Dedifferentiated amniotic fluid mesenchymal stem cell (primary cell): ENCODE data around the gene RFX8.
"Not testable (repeated sequence)": the region's sequence is repeated elsewhere in the genome, so short reads cannot be mapped to it uniquely, and the experiment has no call there.

Experiments used
- DNase-seq: peaks from one replicate; pipeline ENCODE4 v3.0.0-alpha.2; 2016; ENCODE audit errors: extremely low spot score

RFX8 gene

DNA sequence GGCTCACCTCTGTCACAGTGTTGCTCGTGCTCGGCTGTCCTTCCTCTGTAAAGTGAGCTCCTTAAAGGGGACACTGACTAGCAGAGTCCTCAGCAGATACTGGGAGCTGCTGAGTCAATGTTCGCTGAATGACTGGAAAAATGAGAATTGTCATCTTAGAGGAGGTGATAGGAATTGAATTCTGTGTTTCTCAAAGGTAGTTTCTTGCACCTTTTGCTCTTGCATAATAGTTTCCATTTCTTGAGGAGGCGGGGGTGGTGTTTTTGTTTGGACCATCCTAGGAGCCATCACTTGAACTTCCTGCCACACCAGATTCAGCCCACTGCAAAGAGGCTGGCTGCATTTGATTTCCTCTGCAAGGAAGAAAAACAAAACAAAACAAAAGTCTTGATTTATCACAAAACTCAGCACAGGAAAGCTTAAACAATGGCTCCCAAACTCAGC lies 11.4 kb upstream of the RFX8 start:
- no peak for DNase-seq

DNA sequence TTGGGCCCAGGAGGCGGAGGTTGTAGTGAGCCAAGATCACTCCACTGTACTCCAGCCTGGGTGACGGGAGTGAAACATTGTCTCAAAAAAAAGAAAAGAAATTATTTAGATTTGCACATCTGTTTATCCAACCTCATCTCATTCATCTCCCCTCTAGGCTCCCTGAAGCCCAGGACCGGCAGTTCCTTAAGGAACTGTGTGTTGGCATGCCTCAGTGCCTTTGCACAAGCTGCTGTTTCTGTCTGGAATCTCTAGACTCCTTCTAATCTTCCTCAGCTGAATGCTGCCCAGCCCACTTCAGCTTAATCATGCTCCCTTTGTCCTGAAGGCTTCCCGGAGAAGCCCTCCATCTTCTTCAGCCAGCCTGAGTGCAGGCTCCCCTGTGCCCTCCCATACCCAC lies 10.9 kb upstream of the RFX8 start:
- no peak for DNase-seq

DNA sequence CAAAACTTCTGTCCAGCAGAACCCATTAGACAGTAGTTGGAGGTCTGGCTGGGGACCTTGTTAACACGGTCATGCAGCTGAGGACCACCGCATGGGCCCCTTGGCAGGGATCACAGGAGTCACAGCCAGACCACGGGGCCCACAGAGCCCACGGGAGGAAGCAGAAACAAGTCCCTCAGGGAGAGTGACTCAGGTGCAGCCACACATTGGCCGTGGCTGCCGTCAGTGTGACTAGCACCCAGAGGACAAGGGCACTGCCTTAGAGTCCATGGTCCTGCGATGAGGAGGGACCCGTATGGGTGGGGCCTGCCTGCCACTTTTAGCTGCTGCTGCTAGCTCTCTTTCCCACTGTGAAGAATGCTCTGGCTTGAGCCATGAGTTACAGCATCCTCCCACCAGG lies 5.9 kb upstream of the RFX8 start:
- no peak for DNase-seq

DNA sequence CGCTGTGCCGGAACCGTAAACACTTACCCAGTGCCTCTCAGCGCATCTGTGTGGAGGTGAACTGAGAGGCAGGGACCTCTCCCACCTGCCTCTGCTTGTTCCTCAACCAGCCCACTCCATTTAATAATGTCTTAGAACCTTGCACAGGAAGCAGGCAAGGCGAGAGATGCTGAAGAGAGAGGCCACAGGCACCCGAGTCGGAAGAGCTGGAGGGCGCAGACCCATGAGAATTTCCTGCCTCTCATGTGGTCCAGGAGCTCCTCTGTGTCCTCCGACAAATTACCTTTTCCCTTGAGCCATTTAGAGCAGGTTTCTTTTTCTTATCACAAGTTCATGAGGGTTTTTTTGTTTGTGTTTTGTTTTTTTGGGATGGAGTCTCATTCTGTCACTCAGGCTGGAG lies 4.9 kb upstream of the RFX8 start:
- DNase-seq = no peak

DNA sequence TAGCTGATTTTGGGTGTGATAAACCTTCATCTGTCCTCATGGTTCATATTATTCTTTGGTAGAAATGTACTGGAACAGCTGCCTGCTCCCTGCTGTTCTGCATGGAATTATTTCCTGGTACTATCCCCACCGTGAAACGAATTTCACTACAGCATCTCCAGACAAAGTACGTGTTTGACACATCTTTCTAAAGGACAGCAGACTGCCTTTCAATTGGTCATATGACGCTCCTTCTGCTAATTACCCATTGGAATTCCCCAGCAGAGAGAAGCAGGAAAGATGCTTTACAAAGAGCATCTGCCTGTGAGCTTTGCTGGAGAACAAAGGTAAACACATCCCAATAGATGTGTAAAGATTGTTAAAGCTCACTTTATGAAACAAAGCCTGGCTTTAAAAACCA lies 4.4 kb upstream of the RFX8 start:
- DNase-seq = no peak

DNA sequence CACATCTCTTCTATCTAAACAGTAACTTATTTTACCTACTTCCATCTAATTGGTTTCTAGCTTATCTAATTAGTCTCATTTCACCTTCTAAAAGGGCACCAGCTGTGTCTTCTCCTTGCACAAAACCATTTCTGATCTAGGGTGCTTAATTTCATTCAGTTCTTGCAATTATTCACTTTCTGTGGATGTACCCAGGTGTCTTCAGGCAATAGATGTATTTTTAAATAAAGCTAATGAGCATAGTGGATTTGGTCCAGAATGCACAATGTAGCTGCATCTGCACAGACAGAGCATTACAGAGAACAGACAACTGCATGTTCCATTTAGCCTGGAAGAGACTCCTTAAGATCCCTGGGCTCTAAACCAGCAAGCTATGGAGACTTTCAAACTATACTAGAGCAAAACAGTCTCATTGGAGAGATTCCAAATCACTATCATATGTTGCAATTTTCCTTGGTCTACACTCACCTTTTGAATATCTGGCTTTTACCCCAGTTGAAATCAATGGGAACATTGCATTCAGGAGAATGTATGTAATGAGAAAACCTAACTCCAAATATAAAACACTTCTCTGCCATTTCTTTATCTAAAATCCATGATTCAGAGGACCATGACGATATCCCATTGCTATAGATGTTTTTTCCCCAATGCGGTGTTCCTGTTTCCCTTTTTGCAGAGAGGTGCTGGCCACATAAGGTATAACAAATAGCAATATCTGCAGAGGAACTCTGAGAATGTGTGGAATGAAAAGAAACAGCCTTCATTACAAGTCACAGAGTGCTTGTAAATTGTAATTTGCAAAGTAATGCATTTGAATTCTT lies 3.5 kb upstream of the RFX8 start:
- DNase-seq = no peak

DNA sequence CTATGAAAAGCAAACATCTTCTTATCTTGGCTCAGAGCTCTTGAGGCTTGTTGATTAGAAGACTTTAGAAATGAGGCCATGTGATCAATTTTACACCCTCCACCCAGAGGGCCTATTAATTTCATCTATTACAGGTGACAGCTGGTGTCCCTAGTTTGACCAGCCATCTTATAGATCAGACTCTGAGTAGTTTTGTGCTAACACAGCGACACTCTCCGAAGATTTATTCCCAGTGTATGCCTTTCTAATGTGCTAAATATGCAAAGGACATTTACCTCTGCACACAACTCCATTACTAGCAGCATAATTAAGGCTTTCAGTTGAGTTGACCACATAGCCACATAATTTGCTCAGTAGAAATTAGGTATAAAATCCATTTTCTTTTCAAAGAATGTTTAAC lies 2.6 kb upstream of the RFX8 start:
- no peak for DNase-seq

DNA sequence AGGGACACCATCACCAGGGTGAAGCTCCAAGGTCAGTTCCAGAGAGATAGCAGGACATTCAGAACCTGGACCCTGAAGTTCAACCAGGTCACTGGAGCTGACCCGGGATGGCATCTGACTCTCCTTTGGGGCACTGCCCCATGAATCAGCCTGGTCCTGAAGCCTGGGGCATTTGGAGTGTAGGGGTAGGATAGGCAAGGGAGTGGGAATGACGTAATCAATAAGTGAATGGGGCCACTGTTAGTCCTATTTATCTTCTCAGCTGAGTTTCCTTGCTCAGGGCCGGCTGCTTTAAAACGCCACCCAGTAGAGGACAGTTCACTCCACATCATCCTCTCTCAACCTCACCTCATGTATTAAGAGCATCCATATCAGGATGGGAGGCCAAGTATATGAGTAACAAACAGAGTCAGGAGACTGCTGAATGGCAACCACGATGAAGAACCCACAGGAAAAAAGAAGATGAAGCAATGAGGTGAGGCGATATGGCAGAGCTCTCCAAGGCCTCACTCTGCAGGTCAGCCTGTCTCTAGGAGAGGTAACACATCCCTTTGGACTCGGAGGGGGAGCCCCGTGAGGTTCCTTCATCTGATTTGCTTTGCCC lies 1.8 kb upstream of the RFX8 start:
- DNase-seq = no peak

DNA sequence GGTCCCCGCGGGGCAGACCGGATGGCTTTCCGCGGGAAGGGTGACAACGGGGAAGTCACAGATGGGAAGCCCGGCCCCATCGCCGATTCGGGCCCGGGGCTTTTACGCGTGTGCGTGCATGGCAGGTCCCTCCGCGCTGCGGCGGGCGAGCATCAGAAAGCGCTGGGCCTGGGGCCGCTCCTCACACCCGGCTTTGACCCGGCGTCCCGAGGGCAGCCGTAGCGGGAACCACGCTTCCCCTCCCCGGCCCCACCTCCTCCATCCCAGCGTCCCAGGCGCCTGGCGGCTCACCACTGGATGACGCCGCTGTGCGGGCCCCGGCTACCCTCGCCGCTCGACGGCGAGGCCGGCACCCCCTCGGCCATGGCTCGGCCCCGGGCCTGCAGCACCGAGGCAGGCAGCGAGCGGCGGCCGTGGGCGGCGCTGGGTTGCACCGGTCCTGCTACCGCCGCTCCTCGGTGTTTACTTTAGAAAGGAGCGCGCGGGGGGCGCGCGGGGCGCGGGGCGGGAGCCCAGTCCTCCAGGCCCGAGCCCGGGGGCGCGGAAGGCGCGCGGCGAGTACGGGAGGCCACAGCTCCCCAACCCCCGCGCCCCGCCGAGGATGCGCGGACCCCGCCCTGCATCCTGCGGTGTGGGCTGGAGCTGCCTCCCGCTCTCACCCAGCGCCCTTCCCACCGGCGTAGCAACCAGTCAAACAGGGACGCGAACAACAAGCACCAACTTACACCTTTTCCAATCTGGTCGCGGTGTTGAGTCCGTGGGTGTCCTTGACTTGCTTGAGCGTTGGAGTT lies 806 bp downstream of the RFX8 start:
- no peak for DNase-seq

DNA sequence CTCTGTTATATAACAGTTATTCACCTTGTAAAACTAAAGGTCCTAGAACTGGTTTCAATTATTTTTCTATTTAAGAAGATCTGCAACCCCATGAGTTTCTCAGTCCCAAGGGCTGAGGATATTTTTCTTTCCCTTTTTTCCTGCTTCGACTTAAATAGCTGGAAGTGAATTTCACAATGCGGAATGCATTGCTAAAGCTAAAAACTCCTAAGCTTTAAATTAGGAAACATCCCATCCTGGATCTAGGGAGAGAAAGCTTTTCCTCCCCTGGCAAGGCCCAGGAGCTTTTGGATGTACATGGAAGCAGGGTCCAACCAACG lies 1.4 kb downstream of the RFX8 start:
- no peak for DNase-seq

DNA sequence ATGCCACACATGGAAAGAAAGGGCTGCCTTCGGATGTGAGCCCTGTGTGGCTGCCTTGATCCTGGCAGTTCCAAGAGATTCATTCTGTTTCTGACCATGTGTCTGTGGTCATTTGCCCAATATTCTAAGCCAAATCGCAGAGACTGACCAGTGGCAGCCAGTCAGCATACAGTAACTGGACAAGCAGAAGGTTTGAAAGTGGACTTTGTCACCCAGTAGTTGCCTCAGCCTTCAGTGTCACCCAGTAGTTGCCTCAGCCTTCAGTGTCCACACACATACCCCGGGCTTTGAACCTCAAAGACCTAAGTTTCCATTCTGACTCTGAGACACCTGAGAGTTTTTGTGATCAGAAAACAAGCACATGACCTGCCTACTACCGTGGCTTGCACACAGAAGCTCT lies 5.0 kb downstream of the RFX8 start:
- DNase-seq = no peak

DNA sequence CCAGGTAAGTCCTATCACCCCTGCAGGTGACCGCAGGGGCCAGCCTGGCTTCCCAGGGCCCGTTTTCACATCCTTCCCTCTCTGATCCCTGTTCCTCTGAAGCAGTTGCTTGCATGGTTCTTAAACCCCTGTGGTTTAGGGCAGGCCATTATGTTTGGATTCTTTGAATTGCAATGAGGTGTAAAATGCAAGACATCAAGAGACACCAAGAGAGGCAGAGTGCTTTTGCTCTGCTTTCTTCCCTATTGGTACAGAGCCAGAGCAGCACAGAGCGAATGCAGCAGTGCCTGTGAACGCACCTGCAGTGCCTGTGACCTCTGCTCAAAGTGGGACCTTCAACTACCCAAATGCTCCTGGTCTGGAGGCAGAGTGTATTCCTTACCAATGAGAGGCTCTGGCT lies 7.6 kb downstream of the RFX8 start:
- DNase-seq = no peak

DNA sequence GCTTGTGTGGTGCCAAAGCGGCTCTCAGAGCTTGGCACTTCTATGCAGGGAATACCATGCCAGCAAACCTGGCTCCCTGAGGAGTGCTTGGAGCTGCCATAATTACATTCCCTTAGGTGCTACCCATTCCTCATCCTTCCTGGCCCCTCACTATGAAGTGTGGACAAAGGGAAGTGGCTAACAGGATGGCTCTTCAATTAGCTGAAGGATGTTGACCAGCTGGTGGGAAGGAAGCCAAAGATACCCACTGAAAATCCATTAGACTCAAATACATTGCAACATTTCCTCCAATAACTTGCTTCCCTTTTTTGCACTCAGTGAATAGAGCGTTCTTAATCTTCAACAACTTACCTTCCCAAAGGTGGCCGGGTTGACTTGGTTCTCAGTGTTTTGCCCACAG lies 8.5 kb downstream of the RFX8 start:
- no peak for DNase-seq

DNA sequence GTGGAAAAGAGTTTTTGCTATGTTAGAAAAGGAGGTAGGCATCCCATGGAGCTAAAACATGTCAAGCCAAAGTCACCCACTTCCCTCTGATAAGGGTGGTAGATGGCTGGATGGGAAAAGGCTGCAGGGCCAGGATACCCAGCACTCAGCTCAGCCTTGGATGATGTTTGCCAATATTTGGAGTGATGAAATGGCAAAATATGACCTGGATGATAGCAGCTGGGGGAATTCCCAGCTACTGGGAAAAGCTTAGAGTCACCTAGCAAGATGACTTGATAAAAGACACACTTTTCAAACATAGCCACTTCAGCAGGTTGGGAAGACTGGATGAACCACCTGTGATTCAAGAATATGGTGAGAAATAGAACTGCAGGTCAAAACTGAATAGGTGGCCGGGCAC lies 10.1 kb downstream of the RFX8 start:
- no peak for DNase-seq

DNA sequence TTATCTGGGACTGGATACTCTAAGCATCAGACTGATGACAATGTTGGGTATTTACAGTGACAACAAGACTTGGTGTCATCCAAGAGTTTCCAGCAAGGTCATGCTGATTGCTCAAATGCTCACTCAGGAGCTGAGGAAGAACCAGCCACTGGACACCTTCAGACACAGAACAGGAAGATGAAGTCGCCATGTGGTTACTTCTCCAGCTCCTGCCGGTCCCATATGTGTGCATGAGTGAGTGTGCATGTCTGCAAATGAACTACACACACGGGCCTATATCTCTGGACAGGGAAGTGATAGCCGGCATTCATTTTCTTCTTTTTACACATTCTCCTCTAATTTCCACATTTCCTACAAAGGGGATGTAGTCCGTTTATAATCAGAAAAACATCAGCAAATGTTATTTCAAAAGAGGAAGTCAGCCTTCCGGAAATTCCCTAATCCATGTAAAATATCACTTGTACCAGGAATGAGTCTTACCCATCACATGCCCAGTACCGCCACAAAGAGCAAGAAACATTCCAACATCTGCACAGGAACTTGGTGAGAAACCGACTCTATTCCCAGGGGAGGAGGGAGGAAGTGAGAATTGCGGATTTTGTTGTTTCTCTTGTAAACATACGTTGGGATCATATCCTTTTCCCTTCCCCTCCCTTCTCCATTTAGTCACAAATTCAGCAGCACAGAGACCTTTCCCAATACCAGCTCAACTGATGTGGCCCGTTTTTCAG lies 10.8 kb downstream of the RFX8 start:
- DNase-seq = peak; percentile 82

DNA sequence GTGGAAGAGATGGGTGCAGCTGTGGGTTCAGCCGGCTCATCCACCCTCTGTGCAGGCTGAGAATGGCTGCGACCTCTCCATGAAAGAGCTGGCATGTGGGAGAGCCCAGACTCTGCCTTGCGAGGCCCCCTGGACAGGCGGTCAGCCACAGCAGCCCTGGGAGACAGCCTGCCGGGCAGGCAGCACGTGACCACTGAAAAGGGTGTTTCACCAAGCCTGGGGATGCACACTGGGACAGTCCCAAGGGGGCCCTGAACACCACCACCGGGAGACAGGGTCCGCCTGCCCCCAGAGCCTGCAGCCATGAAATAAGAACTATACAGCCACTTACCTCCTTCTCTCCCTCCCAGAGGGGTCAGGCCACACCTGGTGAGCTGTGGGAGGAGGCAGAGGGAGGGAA lies 11.5 kb downstream of the RFX8 start:
- DNase-seq = no peak

DNA sequence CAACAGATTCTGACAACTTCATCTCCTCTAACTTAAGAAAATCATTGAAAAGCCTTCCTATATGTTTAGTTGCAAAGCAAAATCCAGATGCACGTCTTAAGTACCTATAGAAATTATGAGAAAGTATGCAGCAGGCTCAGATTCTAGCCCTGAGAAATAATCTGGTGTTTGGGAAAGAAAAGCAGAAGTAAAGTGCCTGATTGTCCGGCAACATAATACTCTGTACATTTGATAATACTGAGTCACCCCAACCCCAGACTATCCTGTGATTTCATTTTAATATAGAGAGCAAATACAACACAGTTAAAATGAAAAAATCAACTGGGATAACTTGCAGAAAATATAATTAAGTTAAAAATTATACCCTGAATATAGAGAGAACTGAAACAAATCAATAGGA lies 13.5 kb downstream of the RFX8 start:
- no peak for DNase-seq

DNA sequence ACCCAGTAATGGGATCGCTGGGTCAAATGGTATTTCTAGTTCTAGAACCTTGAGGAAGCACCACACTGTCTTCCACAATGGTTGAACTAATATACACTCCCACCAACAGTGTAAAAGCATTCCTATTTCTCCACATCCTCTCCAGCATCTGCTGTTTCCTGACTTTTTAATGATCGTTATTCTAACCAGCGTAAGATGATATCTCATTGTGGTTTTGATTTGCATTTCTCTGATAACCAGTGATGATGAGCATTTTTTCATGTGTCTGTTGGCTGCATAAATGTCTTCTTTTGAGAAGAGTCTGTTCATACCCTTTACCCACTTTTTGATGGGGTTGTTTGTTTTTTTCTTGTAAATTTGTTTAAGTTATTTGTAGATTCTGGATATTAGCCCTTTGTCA lies 20.5 kb downstream of the RFX8 start:
- DNase-seq = not testable (repeated sequence)

DNA sequence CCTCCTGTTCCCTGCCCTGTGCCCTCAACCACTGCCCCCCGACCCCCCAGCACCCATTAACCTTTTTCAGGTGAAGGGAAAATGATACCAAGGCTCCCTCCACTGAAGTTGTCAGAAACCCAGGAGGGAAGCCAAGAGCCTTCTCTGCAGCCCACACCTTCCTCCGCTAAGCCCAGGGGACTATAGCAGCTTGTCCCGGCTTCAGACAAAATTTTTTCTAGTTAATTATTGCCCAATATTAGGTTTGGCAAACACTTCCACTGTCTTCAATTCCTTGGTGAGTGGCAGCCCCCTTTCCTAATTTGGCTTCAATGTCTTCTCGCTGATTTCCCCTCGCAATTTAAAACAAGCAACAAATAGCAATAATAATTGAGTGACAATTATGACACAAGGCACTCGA lies 23.9 kb downstream of the RFX8 start:
- DNase-seq = no peak

DNA sequence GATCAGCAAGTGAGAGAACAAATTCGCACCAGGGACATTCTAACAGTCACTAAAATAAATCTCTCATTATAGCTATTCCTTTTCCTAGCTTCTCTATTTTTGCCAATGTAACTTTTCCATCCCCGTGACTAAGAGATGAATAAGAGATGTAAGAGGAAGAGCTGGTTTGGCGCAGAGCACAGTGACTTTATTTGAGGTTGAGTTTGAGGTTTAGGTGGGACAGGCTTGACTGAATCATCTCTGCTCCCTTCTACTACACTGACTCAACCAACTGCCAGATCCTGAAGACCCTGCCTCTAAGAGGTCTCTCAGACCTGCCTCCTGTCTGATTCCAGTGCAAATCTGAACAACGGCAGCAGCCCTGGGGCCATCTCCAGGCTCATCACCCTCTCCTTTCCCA lies 28.0 kb downstream of the RFX8 start:
- DNase-seq = no peak

DNA sequence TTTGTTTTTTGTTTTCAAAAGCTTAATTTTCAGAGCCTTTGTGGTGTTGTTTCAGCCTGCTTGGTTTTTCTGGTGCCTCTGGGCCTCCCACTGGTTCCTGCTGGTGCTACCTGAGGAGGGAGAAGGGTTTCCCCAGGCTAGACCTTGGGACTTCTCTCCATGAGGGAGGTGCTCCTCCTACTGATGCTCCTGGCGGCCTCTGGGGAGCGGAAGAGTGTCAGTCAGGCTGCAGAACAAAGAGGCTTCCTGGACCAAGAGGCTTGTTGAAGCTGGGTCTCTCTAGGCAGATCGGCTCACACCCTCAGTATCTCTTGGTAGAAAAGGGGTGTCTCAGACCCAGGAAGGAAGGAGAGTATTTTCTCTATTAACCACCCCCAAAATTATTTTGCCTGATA lies 32.2 kb downstream of the RFX8 start:
- no peak for DNase-seq

DNA sequence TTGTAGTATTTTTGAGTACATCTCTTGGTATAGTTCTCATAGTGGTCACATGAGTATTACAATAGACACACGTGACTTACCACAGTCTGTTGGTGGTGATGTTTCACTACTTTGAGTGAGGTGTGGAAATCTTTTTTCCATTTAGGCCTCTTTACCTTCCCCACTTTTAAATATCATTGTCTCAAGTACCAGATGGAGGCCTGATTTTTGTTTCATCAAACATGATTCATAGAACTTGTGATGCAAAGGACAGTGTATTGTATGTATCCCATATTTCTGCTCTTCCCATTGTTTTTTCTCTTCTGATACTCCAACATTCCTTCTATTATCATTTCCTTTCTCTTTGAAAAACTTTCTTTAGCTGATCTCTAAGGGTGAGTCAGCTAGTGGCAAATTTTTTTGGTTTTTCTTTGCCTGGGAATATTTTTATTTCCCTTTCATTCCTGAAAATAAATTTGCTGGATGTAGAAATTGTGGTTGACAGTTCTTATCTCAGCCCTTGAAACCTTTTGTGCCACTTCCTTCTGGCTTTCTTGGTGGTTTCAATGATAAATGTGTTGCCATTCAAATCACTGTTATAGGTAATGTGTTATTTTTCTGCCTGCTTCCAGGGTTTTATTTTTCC lies 32.8 kb downstream of the RFX8 start:
- no peak for DNase-seq
